ENCODE measurements around the gene MRPL37. TPM values are rescaled to one million over a fixed set of nuclear protein-coding genes. Genes with fewer than 3 reads are reported as not detected.
A peak's percentile ranks its signal among the peaks of the same experiment; 100 is the strongest.
"Not testable (repeated sequence)": the region's sequence is repeated elsewhere in the genome, so short reads cannot be mapped to it uniquely, and the experiment has no call there.

Gene MRPL37
- polyA plus RNA-seq, 3 donors: 76.9 to 86.6 (median 80.3) TPM

DNA sequence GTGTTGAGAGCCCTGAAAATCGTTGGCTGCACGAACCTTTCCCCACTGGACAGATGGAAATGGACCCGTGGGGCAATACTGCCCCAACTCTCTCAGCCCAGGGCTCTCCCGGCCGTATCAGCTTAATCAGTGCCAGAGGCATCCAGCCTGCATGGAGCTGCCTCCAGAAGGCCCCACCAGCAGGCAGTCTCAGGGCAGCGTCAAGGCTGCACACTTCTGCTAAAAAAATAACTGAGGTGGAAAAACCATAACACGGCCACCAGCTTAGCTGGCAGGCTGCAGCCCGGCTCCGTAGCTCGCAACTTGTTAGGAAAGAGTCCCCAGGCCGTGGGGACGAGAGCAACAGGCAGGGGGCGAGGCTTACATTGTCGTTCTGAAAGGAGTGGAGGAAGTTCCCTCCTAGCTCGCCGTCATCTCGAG, 27.9 kb downstream of the MRPL37 start:
- DNase-seq (ENCODE audit: extremely low read depth in 1 of 11, low read depth in 9 of 11, low spot score in 4 of 11): peak in 3 of 11 donors; percentile 19 to 35 (median 33)

DNA sequence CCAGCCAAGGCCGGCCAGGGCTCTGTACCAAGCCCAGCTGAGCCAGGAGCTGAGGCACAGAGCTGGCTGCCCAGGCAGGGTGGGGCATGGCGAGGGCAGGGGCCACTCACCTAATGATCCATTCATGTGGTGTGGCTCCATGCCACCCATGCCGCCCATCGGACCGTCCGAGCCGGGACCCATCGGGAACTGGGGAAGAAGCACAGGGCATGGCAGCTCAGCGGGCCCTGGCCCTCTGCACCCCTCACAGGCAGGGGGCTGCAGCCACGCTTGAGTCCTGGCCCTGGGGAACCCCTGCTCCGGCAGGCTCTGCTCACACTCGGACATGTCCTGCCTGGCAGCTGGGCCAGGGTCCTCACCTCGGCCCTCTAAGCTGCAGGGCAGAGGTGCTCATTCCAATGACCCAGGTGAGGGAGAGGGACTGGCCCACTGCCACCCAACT, 28.7 kb downstream of the MRPL37 start:
- no peak for DNase-seq (ENCODE audit: extremely low read depth in 1 of 11, low read depth in 9 of 11, low spot score in 4 of 11)

DNA sequence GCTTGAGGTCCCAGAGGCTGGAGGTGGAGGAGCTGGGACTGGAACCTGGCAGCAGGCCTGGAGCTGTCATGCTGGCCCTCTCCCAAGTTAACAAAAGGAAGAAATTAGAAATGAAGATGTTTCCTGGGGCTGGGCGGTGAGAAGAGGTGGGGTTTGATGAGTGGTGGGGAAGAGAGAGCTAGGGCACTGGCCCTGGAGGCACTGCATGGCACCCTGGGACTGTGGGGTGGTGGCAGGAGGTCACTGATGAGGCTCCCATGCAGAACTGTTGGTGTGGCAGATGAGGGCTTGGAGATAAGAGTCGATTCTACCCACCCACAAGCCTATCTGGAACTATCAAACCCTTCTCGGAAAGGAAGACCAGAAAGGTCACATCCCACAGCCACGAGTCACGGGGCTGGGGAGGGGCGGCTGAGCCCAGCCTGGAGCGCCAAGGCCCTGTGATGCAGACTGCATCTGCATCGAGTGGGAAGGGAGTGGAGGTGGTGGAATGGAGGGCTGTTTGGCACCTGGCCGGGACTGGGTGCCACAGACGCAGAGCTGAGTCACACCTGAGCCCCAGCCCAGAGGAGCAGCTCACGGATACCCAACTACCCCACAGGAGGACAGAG, 29.4 kb downstream of the MRPL37 start:
- DNase-seq (ENCODE audit: extremely low read depth in 1 of 11, low read depth in 9 of 11, low spot score in 4 of 11): no peak

DNA sequence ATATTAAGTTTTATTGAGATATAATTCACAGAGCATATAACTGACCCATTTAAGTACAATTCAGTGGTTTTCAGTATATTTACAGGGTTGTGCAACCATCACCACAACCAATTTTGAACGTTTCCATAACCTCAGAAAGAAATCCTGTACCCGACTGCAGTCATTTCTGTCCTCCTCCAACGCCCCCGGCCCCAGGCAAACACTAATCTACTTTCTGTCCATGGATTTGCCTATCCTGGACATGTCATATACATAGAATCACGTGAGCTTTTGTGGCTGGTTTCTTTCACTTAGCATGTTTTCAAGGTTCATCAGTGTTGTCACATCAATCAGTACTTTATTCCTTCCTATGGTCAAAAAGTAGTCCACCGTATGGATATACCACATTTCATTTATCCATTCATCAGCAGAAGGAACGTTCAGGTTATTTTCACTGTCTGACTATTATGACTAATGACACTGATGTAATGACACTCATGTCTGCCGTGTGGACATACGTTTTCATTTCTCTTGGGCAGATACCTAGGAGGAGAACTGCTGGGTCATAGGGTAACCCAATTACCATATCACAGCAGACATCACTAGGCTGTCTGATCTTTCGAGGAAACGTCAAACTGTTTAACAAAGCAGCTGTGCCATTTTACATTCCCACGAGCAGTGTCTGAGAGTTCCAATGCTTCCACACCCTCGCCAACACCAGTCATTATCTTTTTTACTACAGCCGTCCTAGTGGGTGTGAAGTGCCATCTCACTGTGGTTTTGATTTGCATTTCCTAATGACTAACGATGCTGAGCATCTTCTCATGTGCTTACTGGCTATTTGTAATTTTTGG, 30.8 kb downstream of the MRPL37 start:
- no peak for DNase-seq (ENCODE audit: extremely low read depth in 1 of 11, low read depth in 9 of 11, low spot score in 4 of 11)

DNA sequence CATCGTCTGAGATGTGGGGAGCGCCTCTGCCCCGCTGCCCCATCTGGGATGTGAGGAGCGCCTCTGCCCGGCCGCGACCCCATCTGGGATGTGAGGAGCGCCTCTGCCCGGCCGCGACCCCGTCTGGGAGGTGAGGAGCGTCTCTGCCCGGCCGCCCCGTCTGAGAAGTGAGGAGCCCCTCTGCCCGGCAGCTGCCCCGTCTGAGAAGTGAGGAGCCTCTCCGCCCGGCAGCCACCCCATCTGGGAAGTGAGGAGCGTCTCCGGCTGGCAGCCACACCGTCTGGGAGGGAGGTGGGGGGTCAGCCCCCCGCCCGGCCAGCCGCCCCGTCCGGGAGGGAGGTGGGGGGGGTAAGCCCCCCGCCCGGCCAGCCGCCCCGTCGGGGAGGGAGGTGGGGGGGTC, 33.2 kb downstream of the MRPL37 start:
- DNase-seq (ENCODE audit: extremely low read depth in 1 of 11, low read depth in 9 of 11, low spot score in 4 of 11): not testable (repeated sequence)

DNA sequence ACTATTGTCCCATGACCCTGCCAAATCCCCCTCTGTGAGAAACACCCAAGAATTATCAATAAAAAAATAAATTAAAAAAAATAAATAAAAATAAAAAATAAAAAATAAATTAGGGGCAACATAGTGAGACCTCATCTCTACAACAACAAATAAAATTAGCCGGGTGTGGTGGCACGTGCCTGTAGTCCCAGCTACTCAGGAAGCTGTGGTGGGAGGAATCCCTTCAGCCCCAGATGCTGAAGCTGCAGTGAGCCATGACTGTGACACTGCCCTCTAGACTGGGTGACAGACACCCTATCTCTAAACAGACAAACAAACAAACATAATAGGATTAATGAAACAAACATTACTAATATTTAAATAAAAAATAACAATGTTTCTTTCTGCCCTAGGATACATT, 34.3 kb downstream of the MRPL37 start:
- DNase-seq (ENCODE audit: extremely low read depth in 1 of 11, low read depth in 9 of 11, low spot score in 4 of 11): no peak

DNA sequence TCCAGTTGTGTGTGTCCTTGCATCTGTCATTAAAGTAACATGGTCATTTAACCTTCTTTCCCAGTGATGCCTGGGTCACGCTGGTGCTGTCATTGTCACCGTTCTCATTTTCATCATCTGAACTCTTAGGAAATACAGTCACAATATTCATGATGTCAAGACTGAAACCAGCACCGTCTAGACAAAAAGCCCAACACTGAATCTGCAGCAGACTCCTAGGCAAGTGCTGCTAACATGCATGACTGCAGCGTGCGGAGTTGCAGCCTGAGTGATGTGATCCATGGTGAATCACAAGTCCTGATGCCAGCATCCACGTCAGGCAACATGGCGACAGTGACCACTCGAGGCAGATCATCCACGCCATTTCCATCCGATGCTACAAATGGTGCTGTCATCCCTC, 37.6 kb downstream of the MRPL37 start:
- DNase-seq (ENCODE audit: extremely low read depth in 1 of 11, low read depth in 9 of 11, low spot score in 4 of 11): no peak

DNA sequence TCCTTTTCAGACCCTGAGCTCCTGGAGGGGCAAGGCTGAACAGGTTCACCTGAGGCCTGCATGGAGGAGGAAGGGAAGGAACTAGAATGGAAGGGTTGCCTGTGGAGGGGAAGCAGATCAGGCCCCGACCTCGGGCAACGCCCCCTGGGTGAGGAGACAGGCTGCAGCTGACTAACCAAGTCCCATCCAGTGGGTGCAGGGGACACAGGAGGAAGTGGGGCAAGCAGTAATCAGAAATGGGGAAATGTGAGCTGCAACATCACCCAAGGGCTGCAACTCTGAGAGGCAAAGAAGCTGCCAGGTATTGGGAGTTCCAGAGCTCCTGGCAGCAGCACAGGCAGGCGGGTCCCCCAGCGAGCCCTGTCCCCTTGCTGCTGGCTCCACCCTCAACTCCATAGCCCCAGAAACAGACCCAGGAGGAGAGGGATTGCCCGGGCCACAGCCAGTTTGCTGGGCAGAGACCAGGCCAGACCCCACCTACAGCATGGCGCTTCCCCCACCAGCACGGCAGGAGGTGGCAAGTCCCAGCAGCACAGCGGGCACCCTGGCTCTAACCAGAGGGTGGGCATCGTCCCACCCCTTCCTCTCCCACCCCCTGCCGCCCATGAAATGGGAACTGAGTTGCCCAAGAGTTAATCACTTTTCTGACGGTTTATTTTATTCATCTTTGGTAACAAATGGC, 38.5 kb downstream of the MRPL37 start:
- DNase-seq (ENCODE audit: extremely low read depth in 1 of 11, low read depth in 9 of 11, low spot score in 4 of 11): no peak

DNA sequence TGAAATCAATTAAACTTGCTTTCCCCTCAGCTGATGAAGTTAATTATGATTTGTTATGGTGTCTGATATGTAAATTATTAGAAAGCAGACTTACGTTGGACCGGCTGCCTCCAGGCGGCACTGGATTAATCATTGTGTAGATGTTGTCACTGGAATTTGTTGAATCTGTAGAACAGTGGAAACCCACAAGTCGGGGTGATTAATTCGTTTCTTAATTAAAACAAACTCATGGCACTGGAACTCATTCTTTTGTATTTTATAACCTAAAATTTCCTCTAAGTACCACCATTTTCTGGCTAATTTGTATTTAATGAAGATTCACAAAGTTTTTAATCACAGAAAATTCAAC, 39.0 kb downstream of the MRPL37 start:
- no peak for DNase-seq (ENCODE audit: extremely low read depth in 1 of 11, low read depth in 9 of 11, low spot score in 4 of 11)

DNA sequence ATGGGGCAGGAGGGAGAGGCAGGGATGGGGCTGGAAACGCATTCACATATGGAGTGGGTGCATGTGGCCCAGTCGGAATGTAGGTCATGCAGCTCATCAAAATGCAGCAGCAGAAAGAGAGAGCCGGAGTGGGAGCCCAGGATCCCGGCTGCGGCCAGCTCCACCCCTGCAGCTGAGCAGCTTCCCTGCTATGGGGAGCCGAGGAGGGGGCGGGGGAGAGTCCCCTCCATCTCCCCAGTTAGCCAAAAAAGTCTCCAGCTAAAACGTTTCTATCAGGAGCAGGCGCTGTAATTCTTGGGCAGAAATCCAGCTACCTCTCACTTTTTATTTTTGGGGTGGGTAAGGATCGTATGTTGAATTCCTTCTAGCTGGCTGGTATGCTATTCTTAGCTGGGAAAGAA, 39.7 kb downstream of the MRPL37 start:
- DNase-seq (ENCODE audit: extremely low read depth in 1 of 11, low read depth in 9 of 11, low spot score in 4 of 11): no peak

DNA sequence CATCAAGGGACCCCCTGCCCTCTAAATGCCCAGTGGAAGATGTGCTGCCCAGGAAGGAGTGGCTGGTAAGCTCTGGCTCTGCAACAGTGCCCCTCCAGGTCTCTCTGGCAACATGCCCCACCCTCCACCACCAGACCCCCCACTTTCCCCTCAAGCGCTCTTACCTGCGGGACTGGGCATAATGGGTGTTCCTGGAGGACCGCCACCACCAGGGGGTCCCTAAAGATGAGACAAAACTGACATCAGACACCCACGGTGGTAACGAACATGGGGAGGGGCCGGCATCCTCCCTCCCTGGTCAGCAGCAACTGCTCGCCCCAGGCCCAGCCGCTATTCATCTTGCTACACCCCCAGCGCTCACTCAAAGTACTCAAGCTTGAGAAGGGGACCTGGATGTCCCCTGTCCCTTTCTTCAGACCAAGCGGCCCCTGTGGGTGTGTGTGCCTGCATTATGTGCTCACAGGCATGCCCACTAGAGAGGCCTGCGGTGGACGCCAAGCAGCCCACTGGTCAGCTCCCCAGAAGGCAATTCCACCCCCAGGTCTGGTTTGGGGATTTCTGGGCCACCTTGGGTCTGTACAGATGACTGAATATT, 40.9 kb downstream of the MRPL37 start:
- DNase-seq (ENCODE audit: extremely low read depth in 1 of 11, low read depth in 9 of 11, low spot score in 4 of 11): no peak

DNA sequence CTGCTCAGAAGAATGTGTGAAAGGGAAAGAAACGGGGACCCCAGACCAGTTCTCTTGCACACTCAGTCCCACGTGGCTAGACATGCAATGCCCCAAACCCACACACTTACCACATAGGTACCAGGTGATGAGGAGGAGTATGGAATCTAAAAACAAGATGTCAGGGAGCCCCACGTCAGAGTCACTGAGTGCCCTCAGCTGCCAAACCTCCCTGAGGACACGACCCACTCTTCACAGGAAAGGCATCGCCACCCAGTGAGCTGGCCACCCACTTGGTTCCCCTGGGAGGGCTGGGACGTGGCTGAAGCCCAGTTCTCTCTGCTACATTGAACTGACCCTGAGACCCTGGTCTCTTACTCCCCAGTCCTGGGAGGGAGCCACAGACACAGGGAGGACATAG, 41.4 kb downstream of the MRPL37 start:
- no peak for DNase-seq (ENCODE audit: extremely low read depth in 1 of 11, low read depth in 9 of 11, low spot score in 4 of 11)

DNA sequence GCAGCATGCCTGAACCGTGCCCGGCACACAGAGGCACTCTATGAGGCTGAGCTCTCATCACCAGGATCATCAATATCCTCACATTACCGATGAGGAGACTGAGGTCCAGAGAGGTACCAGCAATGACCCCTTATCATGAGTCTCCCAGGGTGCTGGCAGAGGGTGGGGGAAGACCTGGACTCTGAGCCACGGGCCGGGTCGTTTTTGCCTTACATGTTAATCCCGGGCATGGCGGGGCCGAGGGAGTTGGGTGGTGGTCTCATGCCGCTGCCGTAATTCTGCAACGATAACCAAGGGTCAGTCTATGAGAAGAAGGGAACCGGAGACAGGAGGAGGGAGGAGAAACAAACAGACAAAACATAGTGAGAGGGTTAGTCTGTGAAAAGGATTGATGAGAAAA, 43.1 kb downstream of the MRPL37 start:
- no peak for DNase-seq (ENCODE audit: extremely low read depth in 1 of 11, low read depth in 9 of 11, low spot score in 4 of 11)

DNA sequence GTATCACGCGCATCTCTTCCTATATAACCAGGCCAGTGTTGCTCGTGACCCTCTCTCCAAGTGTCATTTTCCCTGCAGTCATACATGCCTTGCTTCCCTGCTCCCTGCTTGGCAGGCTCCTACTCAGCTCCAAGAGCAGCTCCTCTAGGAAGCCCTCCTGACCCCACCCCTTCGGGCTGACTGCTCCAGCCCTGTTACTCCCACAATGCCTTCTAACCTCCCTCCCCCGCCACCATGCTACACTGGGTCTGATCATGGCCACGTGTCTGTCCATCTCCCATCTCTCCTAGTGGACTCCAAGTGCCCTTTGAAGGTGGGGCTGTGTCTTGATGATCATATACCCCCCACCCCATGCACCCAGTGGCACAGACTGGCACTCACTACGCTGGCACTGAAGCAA, 44.7 kb downstream of the MRPL37 start:
- no peak for DNase-seq (ENCODE audit: extremely low read depth in 1 of 11, low read depth in 9 of 11, low spot score in 4 of 11)

DNA sequence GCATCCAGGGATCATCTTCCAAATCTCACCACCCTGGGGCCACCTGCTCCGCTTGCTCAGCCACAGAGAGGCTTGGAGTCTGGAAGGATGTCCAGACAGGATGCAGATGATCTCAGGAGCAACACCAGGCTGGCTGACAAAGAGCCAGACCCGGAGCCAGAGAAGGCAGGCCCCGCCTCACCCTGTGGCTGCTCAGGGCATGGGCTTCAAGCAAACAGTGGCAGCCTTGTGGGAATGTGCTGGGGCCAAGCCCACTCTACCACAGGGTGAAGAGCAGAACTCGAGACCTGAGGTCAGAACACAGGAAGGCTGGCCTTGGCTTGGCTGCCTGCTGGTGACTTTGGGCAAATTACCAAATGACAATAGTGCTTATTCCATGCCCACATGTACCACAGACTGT, 45.5 kb downstream of the MRPL37 start:
- no peak for DNase-seq (ENCODE audit: extremely low read depth in 1 of 11, low read depth in 9 of 11, low spot score in 4 of 11)

DNA sequence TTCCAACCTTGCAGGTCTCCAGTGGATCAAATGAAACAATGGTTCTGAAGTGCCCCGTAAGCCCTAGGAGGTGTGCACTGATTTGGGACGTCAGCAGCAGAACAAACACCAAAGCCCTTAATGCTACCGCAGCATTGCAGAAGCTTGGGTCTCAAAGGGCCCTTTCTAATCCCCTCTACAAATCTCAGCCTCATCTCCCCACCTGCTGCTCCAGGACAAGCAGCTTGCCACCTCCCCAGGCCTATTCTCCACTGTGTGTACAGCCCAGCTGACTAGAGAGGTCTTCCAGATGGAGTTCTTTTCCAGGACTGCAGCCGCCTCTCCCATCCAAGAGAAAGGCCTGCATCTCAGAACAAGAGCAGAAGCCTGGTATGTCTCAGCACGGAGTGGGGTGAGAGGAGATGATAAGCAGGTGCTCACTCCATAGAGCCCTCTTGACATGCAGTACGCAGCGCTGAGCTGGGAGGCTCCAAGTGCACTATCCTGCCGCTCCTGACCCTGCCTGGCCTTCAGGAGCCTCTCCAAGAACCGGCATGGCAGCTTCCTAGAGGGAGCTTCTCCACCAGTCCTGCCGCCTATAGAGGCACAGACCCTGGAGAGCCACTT, 46.3 kb downstream of the MRPL37 start:
- DNase-seq (ENCODE audit: extremely low read depth in 1 of 11, low read depth in 9 of 11, low spot score in 4 of 11): no peak

DNA sequence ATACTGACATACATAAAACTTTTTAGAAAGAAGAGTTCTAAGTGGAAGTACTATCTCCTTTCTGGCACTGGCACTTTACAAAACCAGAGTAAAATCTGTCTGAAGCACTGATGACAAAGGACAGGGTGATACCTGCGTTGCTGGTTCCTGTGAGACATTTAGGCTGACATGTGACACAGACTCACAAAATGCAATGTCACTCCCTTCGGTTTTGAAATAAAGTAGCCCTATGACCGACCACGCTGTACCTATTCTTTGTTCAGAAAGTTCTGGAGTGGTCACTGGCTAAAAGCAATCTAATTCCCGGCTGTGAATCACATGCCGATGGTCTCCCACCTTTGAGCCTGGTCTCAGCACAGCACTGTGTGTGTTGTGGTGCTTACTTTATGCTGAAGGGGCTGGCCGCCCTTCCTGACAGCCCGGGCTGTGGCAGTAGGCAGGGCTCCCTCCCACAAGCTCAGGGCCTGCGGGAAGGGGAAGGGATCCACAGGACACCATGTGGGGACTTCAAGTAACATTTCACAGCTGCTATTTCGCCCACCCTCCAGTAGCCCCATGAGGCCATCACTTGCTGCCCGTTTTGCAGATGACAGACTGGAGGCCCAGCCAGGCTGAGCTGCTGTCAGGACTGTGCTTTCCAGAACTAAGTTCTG, 48.0 kb downstream of the MRPL37 start:
- no peak for DNase-seq (ENCODE audit: extremely low read depth in 1 of 11, low read depth in 9 of 11, low spot score in 4 of 11)

DNA sequence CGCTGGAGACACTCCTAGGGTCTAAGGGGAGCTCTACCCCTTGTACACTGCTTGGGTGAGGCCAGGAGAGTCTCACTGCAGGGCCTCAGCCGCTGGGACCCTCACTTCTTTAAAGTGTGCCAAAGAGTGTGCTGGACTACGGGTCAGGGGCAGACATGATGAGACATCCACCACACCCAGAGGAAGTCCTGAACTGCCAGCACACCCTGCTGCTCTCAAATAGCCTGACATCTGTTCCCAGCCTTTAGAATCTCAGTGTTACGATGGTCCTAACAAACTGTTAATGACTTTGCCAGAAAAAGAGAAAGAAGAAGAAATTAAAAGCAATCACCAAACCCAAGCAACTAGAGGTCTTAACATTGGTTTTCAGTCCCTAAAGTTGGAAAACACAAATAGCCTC, 49.0 kb downstream of the MRPL37 start:
- no peak for DNase-seq (ENCODE audit: extremely low read depth in 1 of 11, low read depth in 9 of 11, low spot score in 4 of 11)

DNA sequence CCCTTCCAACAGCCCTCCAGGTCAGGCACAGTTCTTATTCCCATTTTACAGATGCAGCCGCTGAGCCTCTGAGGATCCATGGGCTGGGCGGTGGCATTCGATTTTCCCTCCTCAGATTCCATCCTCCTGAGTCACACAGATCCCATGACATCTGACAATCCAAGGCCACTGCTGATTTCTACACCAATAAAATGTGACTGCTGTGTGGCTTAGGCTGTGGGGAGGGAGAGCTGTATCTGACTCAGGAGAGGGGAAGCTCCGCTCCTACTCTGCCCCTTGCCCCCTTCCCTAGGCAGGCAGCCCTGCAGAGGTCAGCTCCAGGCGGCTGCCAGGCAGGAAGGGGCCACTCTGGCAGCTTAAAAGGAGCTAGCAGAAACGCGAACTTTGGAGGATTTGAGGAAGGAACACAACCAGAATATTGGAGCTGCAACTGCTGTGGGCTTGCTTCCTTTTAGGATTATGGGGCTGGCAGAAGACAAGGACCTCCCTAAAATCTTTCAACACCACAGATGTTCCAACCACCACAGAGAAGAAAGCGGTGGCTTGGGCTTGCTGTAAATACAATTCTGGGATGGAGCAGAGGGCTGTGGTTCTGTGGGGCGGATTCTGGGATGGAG, 50.0 kb downstream of the MRPL37 start:
- DNase-seq (ENCODE audit: extremely low read depth in 1 of 11, low read depth in 9 of 11, low spot score in 4 of 11): no peak

All from renal cortex interstitium (tissue), 11 donors.